ENCODE results near the gene CALD1.

CALD1 gene

DNA sequence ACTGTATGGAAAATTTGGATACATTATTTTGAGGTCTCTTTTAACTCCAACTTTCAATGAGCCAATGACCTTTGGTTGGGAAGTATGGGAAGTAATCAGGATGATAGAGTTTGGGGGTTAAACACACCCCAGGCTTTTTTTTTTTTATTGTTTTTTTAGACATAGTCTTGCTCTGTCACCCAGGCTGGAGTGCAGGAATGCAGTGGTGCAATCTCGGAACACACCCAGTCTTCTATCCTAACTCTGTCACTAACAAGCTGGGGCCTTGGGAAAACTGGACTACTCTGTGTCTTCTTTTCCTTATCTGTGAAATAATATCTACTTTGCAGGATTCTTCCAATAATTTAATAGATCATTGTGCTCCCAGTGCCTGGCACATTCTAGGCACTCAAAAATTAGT lies 169.3 kb downstream of the CALD1 start:
- H3K4me3 ChIP-seq (ENCODE audit: low read depth, low read length), result no peak overlapping the region
- TF ChIP-seq, protein P1, sequence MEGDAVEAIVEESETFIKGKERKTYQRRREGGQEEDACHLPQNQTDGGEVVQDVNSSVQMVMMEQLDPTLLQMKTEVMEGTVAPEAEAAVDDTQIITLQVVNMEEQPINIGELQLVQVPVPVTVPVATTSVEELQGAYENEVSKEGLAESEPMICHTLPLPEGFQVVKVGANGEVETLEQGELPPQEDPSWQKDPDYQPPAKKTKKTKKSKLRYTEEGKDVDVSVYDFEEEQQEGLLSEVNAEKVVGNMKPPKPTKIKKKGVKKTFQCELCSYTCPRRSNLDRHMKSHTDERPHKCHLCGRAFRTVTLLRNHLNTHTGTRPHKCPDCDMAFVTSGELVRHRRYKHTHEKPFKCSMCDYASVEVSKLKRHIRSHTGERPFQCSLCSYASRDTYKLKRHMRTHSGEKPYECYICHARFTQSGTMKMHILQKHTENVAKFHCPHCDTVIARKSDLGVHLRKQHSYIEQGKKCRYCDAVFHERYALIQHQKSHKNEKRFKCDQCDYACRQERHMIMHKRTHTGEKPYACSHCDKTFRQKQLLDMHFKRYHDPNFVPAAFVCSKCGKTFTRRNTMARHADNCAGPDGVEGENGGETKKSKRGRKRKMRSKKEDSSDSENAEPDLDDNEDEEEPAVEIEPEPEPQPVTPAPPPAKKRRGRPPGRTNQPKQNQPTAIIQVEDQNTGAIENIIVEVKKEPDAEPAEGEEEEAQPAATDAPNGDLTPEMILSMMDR (IDR thresholded peaks at IDR 0.05; ENCODE audit: borderline replicate concordance, insufficient read depth, low read depth, low read length), result no peak

DNA sequence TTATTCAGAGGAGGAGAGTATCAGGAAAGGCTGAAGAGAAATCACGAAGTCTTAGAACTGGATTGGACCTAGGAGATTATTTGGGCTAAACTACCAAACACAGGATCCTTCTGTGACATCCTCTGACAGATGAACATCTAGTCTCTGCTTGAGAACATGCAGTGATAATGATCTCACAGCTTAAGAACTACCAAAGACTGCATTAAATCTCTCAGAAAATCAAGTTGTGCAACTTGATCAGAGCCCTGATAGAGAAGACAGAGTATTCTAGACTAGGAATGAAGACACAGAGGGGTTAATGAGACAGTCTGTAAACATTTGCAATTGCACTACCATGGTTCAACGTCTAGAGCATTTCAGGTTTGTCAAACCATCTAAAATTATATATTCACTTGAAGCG lies 169.7 kb downstream of the CALD1 start:
- H3K4me3 ChIP-seq (ENCODE audit: low read depth, low read length), result no peak overlapping the region
- TF ChIP-seq, protein P1 (IDR thresholded peaks at IDR 0.05; ENCODE audit: borderline replicate concordance, insufficient read depth, low read depth, low read length), result no peak

DNA sequence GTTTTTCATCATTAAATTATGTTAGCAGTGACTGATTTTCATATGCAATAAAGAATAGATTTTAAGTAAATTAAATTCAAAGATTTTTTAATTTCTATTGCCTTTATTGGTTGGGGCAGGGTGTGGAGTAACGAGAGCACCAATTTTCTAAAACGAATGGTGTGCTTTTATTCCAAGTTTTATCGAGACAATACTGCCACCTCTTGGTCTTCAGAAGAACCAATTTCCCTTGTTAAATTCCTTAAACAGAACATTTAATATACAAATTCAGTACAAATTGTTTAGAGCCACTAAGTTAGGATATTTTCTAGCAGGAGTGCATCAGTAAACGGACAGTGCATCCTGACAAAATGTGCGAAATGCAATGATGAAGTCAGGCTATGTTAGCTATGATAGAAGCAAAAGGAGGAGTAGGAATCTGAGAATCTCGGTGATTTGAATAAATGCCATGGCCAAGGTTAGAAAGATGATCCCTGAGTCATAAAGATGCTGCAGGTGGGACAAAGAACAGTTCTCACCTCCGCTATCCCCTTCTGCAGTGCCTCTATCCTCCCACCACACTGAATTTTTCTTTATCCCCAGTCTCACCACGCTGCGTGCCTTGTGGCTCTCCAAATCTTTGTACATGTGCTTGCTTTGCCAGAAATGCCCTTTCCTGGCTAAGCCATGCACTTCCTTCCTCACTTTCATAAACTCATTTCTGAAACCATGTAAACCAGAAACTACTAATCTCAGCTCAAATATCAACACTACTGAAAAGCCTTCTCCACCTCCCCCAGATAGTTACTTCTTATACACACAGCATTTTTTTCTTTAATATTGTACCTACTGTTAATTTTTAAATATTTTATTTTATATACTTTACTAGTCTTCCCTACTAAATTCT lies 175.0 kb downstream of the CALD1 start:
- TF ChIP-seq, protein P1 (IDR thresholded peaks at IDR 0.05; ENCODE audit: borderline replicate concordance, insufficient read depth, low read depth, low read length), result peak; percentile 29; the same call in 1 of the 2 replicates
- no peak overlapping the region for H3K4me3 ChIP-seq (ENCODE audit: low read depth, low read length)

DNA sequence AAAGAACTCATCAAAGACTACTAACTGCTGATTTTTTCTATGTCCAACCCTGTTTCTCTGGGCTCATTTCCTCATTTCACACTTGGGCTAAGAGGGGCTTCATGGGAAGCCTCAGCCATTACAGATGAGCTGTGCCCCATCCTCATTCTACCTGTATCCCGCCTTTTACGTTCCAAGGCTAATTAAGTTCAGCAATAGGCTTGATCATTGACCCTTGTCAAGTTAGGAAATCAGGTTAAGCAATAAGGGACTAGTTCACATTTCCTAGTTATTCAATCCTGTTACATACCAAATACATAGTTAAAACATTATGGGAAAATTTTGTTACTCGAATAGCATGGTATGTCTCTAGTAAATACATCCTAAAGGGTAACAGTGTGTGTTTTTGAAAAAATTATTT lies 177.6 kb downstream of the CALD1 start:
- TF ChIP-seq, protein P1 (IDR thresholded peaks at IDR 0.05; ENCODE audit: borderline replicate concordance, insufficient read depth, low read depth, low read length), result no peak
- no peak overlapping the region for H3K4me3 ChIP-seq (ENCODE audit: low read depth, low read length)

DNA sequence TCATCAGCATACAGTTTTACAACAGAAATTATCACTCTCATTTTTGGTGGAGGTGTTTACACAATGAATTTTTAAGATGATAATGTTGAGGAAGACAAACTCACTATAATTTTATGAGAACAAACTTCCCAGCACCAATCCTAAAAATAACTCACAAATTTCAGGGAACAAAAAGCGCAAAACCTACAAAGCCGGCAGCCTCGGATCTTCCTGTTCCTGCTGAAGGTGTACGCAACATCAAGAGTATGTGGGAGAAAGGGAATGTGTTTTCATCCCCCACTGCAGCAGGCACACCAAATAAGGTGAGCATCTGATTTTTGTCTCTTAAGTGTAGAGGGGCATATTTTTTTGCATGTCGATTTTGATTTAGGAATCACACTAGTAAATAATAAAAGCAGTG lies 180.4 kb downstream of the CALD1 start:
- TF ChIP-seq, protein P1 (IDR thresholded peaks at IDR 0.05; ENCODE audit: borderline replicate concordance, insufficient read depth, low read depth, low read length), result no peak
- H3K4me3 ChIP-seq (ENCODE audit: low read depth, low read length), result no peak overlapping the region

DNA sequence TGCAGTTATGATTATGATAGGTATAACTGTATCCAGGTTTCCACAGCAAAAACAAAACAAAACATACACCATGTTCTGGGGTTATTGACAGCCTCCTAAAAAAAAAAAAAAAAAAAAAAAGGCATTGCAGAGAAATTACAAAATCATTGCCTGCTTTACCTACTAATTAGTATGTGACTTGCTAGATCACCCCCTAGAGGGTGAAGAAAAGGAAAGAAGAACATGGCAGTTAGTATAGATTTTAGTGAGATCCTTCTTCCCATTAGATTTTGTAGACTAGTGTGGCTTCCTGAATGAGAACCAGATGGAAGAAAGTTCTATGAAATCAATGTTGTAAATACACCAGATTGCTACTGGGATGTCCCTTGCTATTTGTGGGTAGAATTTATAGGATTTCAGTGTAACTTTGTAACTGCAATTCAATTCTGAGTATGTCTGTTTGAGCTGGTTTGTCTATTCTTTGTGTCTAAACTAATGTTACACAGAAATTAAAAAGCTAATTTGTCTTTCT lies 182.9 kb downstream of the CALD1 start:
- no peak overlapping the region for H3K4me3 ChIP-seq (ENCODE audit: low read depth, low read length)
- TF ChIP-seq, protein P1 (IDR thresholded peaks at IDR 0.05; ENCODE audit: borderline replicate concordance, insufficient read depth, low read depth, low read length), result no peak

DNA sequence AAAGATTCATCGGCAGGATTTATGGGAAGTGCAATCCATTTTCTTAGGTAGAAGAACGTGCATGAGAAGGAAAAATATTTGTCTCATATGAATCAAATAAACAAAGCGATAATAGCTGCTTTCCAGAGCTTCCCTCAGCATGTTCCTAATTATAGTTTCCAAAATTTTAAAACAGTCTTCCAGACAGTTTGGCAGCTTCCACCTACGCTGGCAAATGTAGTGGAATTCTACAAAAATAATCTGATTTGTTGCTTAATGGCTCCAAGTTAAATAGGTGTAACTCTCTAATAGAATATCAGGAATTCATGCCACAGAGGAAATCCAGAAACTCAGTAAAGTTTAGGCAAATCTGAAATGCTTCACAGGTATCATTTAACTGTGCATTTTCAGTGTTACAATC lies 183.6 kb downstream of the CALD1 start:
- TF ChIP-seq, protein P1 (IDR thresholded peaks at IDR 0.05; ENCODE audit: borderline replicate concordance, insufficient read depth, low read depth, low read length), result no peak
- no peak overlapping the region for H3K4me3 ChIP-seq (ENCODE audit: low read depth, low read length)
